Measurements from ENCODE around the gene PCDHA6. TPM values are rescaled to one million over a fixed set of nuclear protein-coding genes. Genes with fewer than 3 reads are reported as not detected.
A peak's percentile ranks its signal among the peaks of the same experiment; 100 is the strongest.

The PCDHA6 gene
- total and polyA plus RNA-seq, 2 of the 8 experiments (the other 6 are each of a cell fraction or from before 2014, with no cell fraction given): 0.71 to 7.1 TPM

DNA sequence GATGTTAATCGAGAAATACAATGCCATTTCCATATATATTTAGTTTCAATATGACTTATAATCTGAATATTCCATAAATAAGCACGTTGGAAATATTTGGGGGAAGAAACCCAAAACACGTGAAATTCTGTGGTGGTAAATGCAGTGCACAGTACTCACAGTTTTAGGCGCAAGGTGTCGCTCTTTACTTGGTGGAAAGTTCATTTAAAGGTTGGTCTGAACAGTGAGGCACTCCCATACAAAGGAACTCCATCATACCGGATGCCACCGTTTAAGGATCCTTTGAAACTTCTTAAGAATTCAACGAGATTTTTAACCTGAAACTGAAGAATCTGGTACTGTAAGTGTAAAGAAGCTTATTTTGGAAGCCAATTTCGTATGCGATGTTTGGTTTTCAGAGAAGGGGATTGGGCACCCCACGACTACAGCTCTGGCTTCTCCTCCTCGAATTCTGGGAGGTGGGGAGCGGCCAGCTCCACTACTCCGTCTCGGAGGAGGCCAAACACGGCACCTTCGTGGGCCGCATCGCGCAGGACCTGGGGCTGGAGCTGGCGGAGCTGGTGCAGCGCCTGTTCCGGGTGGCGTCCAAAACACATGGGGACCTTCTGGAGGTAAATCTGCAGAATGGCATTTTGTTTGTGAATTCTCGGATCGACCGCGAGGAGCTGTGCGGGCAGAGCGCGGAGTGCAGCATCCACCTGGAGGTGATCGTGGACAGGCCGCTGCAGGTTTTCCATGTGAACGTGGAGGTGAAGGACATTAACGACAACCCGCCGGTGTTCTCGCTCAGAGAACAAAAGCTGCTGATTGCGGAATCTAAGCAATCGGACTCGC is 41.2 kb downstream of the PCDHA6 start, which contains the start of gene PCDHA11:
TSS of gene PCDHA11 (plus strand) at position 237 of the 834 bp plus-strand sequence. CDS start at position 384, 147 bp downstream.
- 41% methylated on average over 37 of the region's 41 CpGs; no CpG with 5 or more reads in 1 of the 2 experiments for WGBS, 2 experiments (ENCODE audit: extremely low coverage in 1 of 2, insufficient coverage in 1 of 2, insufficient read length in 1 of 2, insufficient replicate concordance in 2 of 2, low coverage in 1 of 2, low lambda C conversion rate in 2 of 2, missing lambda C conversion rate in 1 of 2)
- no peak within 1 kb of the TSS for H2BK15ac ChIP-seq (ENCODE audit: low read length)
- H3K4me2 ChIP-seq (ENCODE audit: insufficient read depth in 1 of 2, low read depth in 2 of 2, low read length in 2 of 2): peak within 1 kb of the TSS; percentile 37 to 47
- H3K79me2 ChIP-seq (ENCODE audit: control insufficient read depth in 1 of 2, insufficient read depth in 2 of 2, low read length in 2 of 2): peaks cover 0 to 19% of the 10 kb centered on the region in 2 experiments; a peak in 2 of 4 replicates
- H3K4me3 ChIP-seq (ENCODE audit: extremely low read depth in 1 of 4, insufficient read depth in 2 of 4, low read depth in 3 of 4, low read length in 4 of 4): peak within 1 kb of the TSS; percentile 54 to 66 (median 58)
- H3K23ac ChIP-seq (ENCODE audit: insufficient read length): no peak within 1 kb of the TSS
- no peak within 1 kb of the TSS for H2BK20ac ChIP-seq (ENCODE audit: low read length)
- H3K27ac ChIP-seq (ENCODE audit: low read depth, low read length): peak within 1 kb of the TSS; percentile 37; the same call in 1 of the 2 replicates
- H4K5ac ChIP-seq (ENCODE audit: insufficient read length, low read depth, low read length): peak within 1 kb of the TSS; percentile 7
- no peak within 1 kb of the TSS for H4K91ac ChIP-seq (replicated peaks; ENCODE audit: insufficient read length, low read length)
- H2AFZ ChIP-seq (ENCODE audit: low read length): peak within 1 kb of the TSS; percentile 11; the same call in 1 of the 2 replicates
- ChIA-PET CTCF (ENCODE audit: partially characterized antibody) (interaction anchor here (0.6 to 9.3 kb wide), 50 partner anchors 9 to 286 kb away, joined by 3 to 141 read pairs (median 5); partner anchors contain the start of genes PCDHA1, PCDHA10, PCDHA13 and PCDHA4), POLR2A (ENCODE audit: partially characterized antibody) (interaction anchor here (0.6 to 2.4 kb wide), 13 partner anchors 8 to 226 kb away, joined by 3 to 14 read pairs (median 6); partner anchors contain the start of genes PCDHA10, PCDHA6, PCDHB1 and PCDHB2)
- H2AK5ac ChIP-seq (ENCODE audit: low read depth, low read length): no peak within 1 kb of the TSS
- no peaks in the 10 kb centered on the region for H4K20me1 ChIP-seq (replicated peaks in 1 of 2; ENCODE audit: control insufficient read depth in 1 of 2, insufficient read depth in 2 of 2, low read length in 2 of 2)
- no peak within 1 kb of the TSS for H3K56ac ChIP-seq (replicated peaks; ENCODE audit: insufficient read length, low read depth, low read length)
- no peaks in the 10 kb centered on the region for H3K23me2 ChIP-seq (ENCODE audit: low read depth, low read length)
- FAIRE-seq (peak; percentile 63), DNase-seq (ENCODE audit: low read depth in 1 of 2, low spot score in 2 of 2) (no peak)
- H3K79me1 ChIP-seq (ENCODE audit: low read depth, low read length): no peaks in the 10 kb centered on the region
- H3K9ac ChIP-seq (replicated peaks in 1 of 4; ENCODE audit: extremely low read depth in 1 of 4, low read depth in 3 of 4, low read length in 3 of 4): peak within 1 kb of the TSS; percentile 31 to 57 (median 47); a peak in 6 of 7 replicates
- no peaks in the 10 kb centered on the region for H3K4me1 ChIP-seq (replicated peaks in 1 of 4; ENCODE audit: control insufficient read depth in 3 of 4, insufficient read depth in 4 of 4, low read length in 3 of 4)
- peaks cover 0 to 15% (median 0%) of the 10 kb centered on the region in 4 experiments; a peak in 3 of 8 replicates for H3K36me3 ChIP-seq (ENCODE audit: control insufficient read depth in 2 of 4, insufficient read depth in 4 of 4, low read length in 3 of 4)
- H3K27me3 ChIP-seq (replicated peaks in 1 of 4; ENCODE audit: control insufficient read depth in 3 of 4, extremely low read depth in 1 of 4, insufficient read depth in 3 of 4, low read length in 3 of 4): no peaks in the 10 kb centered on the region
- H3K18ac ChIP-seq (ENCODE audit: extremely low read depth, low read length): no peak within 1 kb of the TSS; the same call in 1 of the 2 replicates
- H2BK120ac ChIP-seq (replicated peaks; ENCODE audit: low read depth, low read length): no peak within 1 kb of the TSS
- H3K9me3 ChIP-seq (ENCODE audit: insufficient read depth in 2 of 2, low read depth in 1 of 2, low read length in 1 of 2): peaks cover 0 to 13% of the 10 kb centered on the region in 2 experiments; a peak in 1 of 4 replicates
- no peak within 1 kb of the TSS for H3K14ac ChIP-seq (ENCODE audit: insufficient read length)
- peak within 1 kb of the TSS; percentile 58; the same call in 1 of the 2 replicates for H4K8ac ChIP-seq (ENCODE audit: extremely low read depth, insufficient read depth, low read length)
- no peak within 1 kb of the TSS for H2BK12ac ChIP-seq (ENCODE audit: low read depth, low read length)
- no peak within 1 kb of the TSS for H2BK5ac ChIP-seq (ENCODE audit: low read depth, low read length)
- no peak within 1 kb of the TSS for H3K4ac ChIP-seq (replicated peaks; ENCODE audit: insufficient read length, low read depth, low read length)
- no peak for TF ChIP-seq CBX5 (IDR thresholded peaks at IDR 0.05; ENCODE audit: low read depth, low read length)
- TF ChIP-seq, protein P1, sequence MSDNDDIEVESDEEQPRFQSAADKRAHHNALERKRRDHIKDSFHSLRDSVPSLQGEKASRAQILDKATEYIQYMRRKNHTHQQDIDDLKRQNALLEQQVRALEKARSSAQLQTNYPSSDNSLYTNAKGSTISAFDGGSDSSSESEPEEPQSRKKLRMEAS (IDR thresholded peaks at IDR 0.05): peak; percentile 31; the same call in 1 of the 2 replicates
- 0 out of 2 replicates have a peak, but pooled peaks have one; percentile 12 for TF ChIP-seq BACH1 (IDR thresholded peaks at IDR 0.05; ENCODE audit: low read length)
- no peak for TF ChIP-seq SP4 (IDR thresholded peaks at IDR 0.05; ENCODE audit: low read length)
- no peak for TF ChIP-seq RFX5 (IDR thresholded peaks at IDR 0.05; ENCODE audit: borderline replicate concordance, low read depth, low read length)
- no peak for TF ChIP-seq SAP30 (IDR thresholded peaks at IDR 0.05; ENCODE audit: insufficient read depth, insufficient replicate concordance, low read length)
- no peak for TF ChIP-seq ZNF274 (IDR thresholded peaks at IDR 0.05; ENCODE audit: borderline replicate concordance, extremely low read depth, low read length)
- 0 out of 2 replicates have a peak, but pooled peaks have one; percentile 23 for TF ChIP-seq CREB1 (IDR thresholded peaks at IDR 0.05)
- TF ChIP-seq SIRT6 (IDR thresholded peaks at IDR 0.05; ENCODE audit: low read length): no peak
- TF ChIP-seq E2F6 (IDR thresholded peaks at IDR 0.05): no peak; the same call in 1 of the 2 replicates
